SK-N-SH (cell line): ENCODE measurements around the gene CPLX1. TPM values are rescaled to one million over a fixed set of nuclear protein-coding genes. Genes with fewer than 3 reads are reported as not detected.
"Not testable (repeated sequence)": the region's sequence is repeated elsewhere in the genome, so short reads cannot be mapped to it uniquely, and the experiment has no call there.

Experiments used
- CTCF ChIA-PET: fragments of 300-600, 350-600 bp; formaldehyde crosslinking; extraction: SDS; loops from one replicate; lab custom pipeline; 2021; lab: Yijun Ruan, JAX
- POLR2A ChIA-PET: fragments of 350-600 bp; sonication (Branson Sonifier 250); formaldehyde crosslinking; extraction: SDS; loops from one replicate; lab custom pipeline; 2020; ENCODE audit warnings: antibody characterized with exemption, inconsistent platforms; lab: Yijun Ruan, JAX
- DNase-seq: peaks from one replicate; pipeline ENCODE4 v3.0.0; 2012
- H2AFZ ChIP-seq: fragments of 200-600 bp; sonication (generic); 2 replicates; pipeline ENCODE4 v1.8.1; 2016; ENCODE audit warnings: antibody characterized with exemption, mild to moderate bottlenecking, low read depth
- H3F3A ChIP-seq: fragments of 200-600 bp; sonication (generic); replicated peaks from 2 replicates; pipeline ENCODE3; 2016; ENCODE audit warnings: antibody characterized with exemption, mild to moderate bottlenecking; ENCODE audit not compliant: insufficient read depth
- H3K27ac ChIP-seq, 2 experiments: fragments of 200-500 bp in 1 of 2; fragments of 200-600 bp in 1 of 2; sonication (Bioruptor generic) in 1 of 2; sonication (generic), shearing (Covaris generic) in 1 of 2; 2 replicates each; pipeline versions ENCODE4 v1.5.1 to v1.6.1; 2014 to 2016; ENCODE audit warnings: low read depth in 2 of 2, inconsistent platforms in 1 of 2, low read length in 1 of 2, mild to moderate bottlenecking in 1 of 2, mixed read lengths in 1 of 2
- H3K27me3 ChIP-seq: fragments of 200-600 bp; sonication (generic), shearing (Covaris generic); 2 replicates; pipeline ENCODE4 v1.6.1; 2016; ENCODE audit warnings: mixed run types; ENCODE audit not compliant: insufficient read depth
- H3K36me3 ChIP-seq, 2 experiments: fragments of 200-500 bp in 1 of 2; fragments of 200-600 bp in 1 of 2; sonication (Bioruptor generic) in 1 of 2; sonication (generic) in 1 of 2; replicated peaks in 1 of 2; 2 replicates each; pipeline versions ENCODE3 to v1.5.1; 2014 to 2016; ENCODE audit warnings: low read length in 1 of 2, mild to moderate bottlenecking in 1 of 2; ENCODE audit not compliant: insufficient read depth in 2 of 2, control insufficient read depth in 1 of 2
- H3K4me1 ChIP-seq, 2 experiments: fragments of 200-500 bp in 1 of 2; fragments of 200-600 bp in 1 of 2; sonication (Bioruptor generic) in 1 of 2; sonication (generic), shearing (Covaris generic) in 1 of 2; 2 replicates each; pipeline versions ENCODE4 v1.5.1 to v1.6.1; 2014 to 2016; ENCODE audit warnings: low read depth in 1 of 2, low read length in 1 of 2, mixed run types in 1 of 2; ENCODE audit not compliant: insufficient read depth in 2 of 2, control insufficient read depth in 1 of 2
- H3K4me2 ChIP-seq: fragments of 200-600 bp; sonication (generic), shearing (Covaris generic); 2 replicates; pipeline ENCODE4 v1.6.1; 2017; ENCODE audit warnings: mixed run types
- H3K4me3 ChIP-seq, 2 experiments: fragments of 200-500 bp in 1 of 2; fragments of 200-600 bp in 1 of 2; sonication (Bioruptor generic) in 1 of 2; sonication (generic), shearing (Covaris generic) in 1 of 2; 2 replicates each; pipeline versions ENCODE4 v1.5.1 to v1.8.1; 2014 to 2016; ENCODE audit warnings: low read depth in 2 of 2, inconsistent platforms in 1 of 2, low read length in 1 of 2, mild to moderate bottlenecking in 1 of 2, mixed read lengths in 1 of 2, moderate library complexity in 1 of 2
- H3K79me2 ChIP-seq: fragments of 200-600 bp; sonication (generic); 2 replicates; pipeline ENCODE4 v1.8.1; 2017; ENCODE audit warnings: mild to moderate bottlenecking; ENCODE audit not compliant: insufficient read depth
- H3K9ac ChIP-seq: fragments of 200-600 bp; sonication (generic); 2 replicates; pipeline ENCODE4 v1.6.1; 2017; ENCODE audit warnings: mixed run types
- H3K9me2 ChIP-seq: fragments of 200-600 bp; sonication (generic); 2 replicates; pipeline ENCODE4 v1.6.1; 2017; ENCODE audit warnings: mixed run types
- H3K9me3 ChIP-seq: fragments of 200-600 bp; sonication (generic); 2 replicates; pipeline ENCODE4 v1.6.1; 2017; ENCODE audit warnings: mixed run types, mild to moderate bottlenecking, moderate library complexity
- H4K20me1 ChIP-seq: fragments of 200-600 bp; sonication (generic); 2 replicates; pipeline ENCODE4 v1.6.1; 2017; ENCODE audit warnings: mild to moderate bottlenecking, mixed run types; ENCODE audit not compliant: insufficient read depth
- ELF1 ChIP-seq: IDR thresholded peaks from 2 replicates; pipeline ENCODE4 v1.4.0; 2012
- EP300 ChIP-seq, 2 experiments: IDR thresholded peaks; 2 replicates each; pipeline versions ENCODE4 v1.4.0 to v1.6.1; 2012; ENCODE audit warnings: borderline replicate concordance in 1 of 2, low read depth in 1 of 2, low read length in 1 of 2
- FOSL2 ChIP-seq: IDR thresholded peaks from 2 replicates; pipeline ENCODE4 v1.4.0; 2012; ENCODE audit warnings: low read depth, mild to moderate bottlenecking, moderate library complexity, borderline replicate concordance
- FOXJ3 ChIP-seq: sonication (generic); formaldehyde crosslinking; IDR thresholded peaks from 2 replicates; pipeline ENCODE4 v1.5.1; 2020; ENCODE audit warnings: mild to moderate bottlenecking, missing genetic modification reagents
- JUND ChIP-seq: IDR thresholded peaks from 2 replicates; pipeline ENCODE4 v1.4.0; 2012
- MEF2A ChIP-seq: IDR thresholded peaks from 2 replicates; pipeline ENCODE4 v1.4.0; 2012; ENCODE audit warnings: low read depth, borderline replicate concordance
- MXI1 ChIP-seq: IDR thresholded peaks from 2 replicates; pipeline ENCODE4 v1.6.1; 2012; ENCODE audit warnings: mild to moderate bottlenecking, low read depth, low read length, improper control_type of control experiment
- NFIC ChIP-seq: IDR thresholded peaks from 2 replicates; pipeline ENCODE4 v1.4.0; 2012; ENCODE audit warnings: borderline replicate concordance
- REST ChIP-seq: IDR thresholded peaks from 2 replicates; pipeline ENCODE4 v1.6.1; 2012; ENCODE audit warnings: mild to moderate bottlenecking, low read depth, low read length, moderate library complexity
- WGBS: methylation state at CpG from one replicate; pipeline ENCODE4 v1.1.6; 2017; ENCODE audit warnings: low lambda C conversion rate; 5-methylcytosine and 5-hydroxymethylcytosine counted together
- polyA plus RNA-seq, 3 experiments: library from polyadenylated mRNA; depleted of rRNA; stranded (reverse); fragments of >200 nt; gene quantifications; 2 replicates each; pipeline ENCODE4 v1.2.3, GENCODE V29; 2012

CPLX1 gene
- polyA plus RNA-seq, 1 of the 3 experiments (the other 2 are of a cell fraction), result 0.56 TPM

- H3K27ac ChIP-seq, POLR2A ChIA-PET, H3K4me1 ChIP-seq, H3K9ac ChIP-seq, DNase-seq, H3K9me2 ChIP-seq, H3K4me2 ChIP-seq, H3K4me3 ChIP-seq, H2AFZ ChIP-seq, H3K27me3 ChIP-seq, CTCF ChIA-PET, H3K9me3 ChIP-seq, H3F3A ChIP-seq: not testable (repeated sequence)
- 91% methylated on average over 24 of the region's 24 CpGs for WGBS
- peaks cover 37 to 49% of the 10 kb centered on the region in 2 experiments for H3K36me3 ChIP-seq
- peaks cover 15% of the 10 kb centered on the region for H3K79me2 ChIP-seq
- H4K20me1 ChIP-seq, result peaks cover 16% of the 10 kb centered on the region
Observed at GRCh38 chr4:759810-760209, 66.1 kb downstream of the CPLX1 start.

- Histone ChIP-seq H3K27ac (no peak overlapping the region), H3K9me2 (no peaks in the 10 kb centered on the region), H3K4me2 (no peak overlapping the region), H3K4me3 (no peak overlapping the region), H3K9ac (no peak overlapping the region), H3K79me2 (peaks cover 15% of the 10 kb centered on the region), H4K20me1 (no peaks in the 10 kb centered on the region), H3K36me3 (peaks cover 37 to 40% of the 10 kb centered on the region in 2 experiments), H3F3A (no peaks in the 10 kb centered on the region), H2AFZ (no peak overlapping the region), H3K4me1 (peaks cover 0 to under 1% of the 10 kb centered on the region in 2 experiments; a peak in 1 of 4 replicates), H3K9me3 (no peaks in the 10 kb centered on the region), H3K27me3 (no peaks in the 10 kb centered on the region)
- ChIA-PET CTCF (interaction anchor here (0.9 to 2.6 kb wide), 2 partner anchors 10 to 15 kb away, joined by 3 to 13 read pairs; no protein-coding TSS in a partner anchor), POLR2A (no interaction called here)
- TF ChIP-seq FOSL2 (no peak), EP300 (IDR thresholded peaks at IDR 0.05; ENCODE audit: borderline replicate concordance in 1 of 2, low read depth in 1 of 2, low read length in 1 of 2) (no peak), JUND (no peak), NFIC (no peak), FOXJ3 (no peak), REST (no peak), ELF1 (no peak), MXI1 (no peak), MEF2A (no peak)
- 95% methylated on average over 20 of the region's 20 CpGs for WGBS
- DNase-seq, result no peak
Observed at GRCh38 chr4:757111-757510, 68.8 kb downstream of the CPLX1 start.
